Measurements from ENCODE around the gene LLCFC1. TPM values are rescaled to one million over a fixed set of nuclear protein-coding genes. Genes with fewer than 3 reads are reported as not detected.
"Not testable (repeated sequence)": the region's sequence is repeated elsewhere in the genome, so short reads cannot be mapped to it uniquely, and the experiment has no call there.

LLCFC1 gene
- total RNA-seq, 1 donor from 2014 or later = not detected

DNA sequence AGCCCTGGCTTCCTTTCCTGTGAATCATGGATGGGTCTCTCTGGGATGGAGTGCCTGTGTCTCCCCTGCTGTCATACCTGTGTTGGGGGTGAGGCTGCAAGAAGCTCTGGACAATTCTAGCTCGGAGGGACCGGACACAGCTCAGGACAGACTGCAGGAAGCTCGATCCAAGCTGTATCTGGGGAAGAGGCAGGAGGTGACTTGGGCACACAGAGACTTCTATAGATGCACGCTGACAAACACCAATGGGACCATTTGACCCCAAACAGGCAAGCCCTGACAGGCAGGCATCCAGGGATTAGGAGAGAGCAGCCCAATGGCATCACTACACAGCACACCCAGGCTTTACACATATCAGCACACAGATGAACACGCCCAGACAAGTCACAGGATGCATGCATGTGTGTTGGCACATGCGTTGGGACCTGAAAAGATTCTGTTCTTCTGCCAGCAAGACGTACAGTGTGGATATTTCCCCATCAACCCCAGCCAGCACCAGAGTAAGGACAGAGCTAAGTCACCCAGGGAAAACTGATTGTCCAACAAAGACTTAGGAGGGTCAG is 4.5 kb downstream of the LLCFC1 start:
- DNase-seq = no peak

DNA sequence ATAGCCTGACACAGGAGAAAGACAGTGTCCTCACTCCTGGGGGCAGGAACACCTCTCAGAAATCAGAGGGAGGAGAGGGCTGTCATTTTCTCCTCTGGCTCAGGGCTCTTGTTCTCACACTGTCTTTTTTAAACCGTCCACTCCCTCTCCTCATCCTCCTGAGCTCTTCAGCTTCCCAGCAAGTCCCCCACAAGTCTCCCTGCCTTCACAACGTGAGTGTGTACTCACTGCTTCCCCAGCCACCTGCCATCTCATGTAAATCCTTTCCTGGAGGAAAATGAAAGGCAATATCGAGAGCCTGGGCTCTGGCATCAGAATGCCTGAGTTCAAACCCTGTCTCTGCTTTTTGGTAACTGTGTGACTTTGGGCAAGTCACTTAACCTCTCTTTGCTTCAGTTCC is 5.7 kb downstream of the LLCFC1 start:
- no peak for DNase-seq

DNA sequence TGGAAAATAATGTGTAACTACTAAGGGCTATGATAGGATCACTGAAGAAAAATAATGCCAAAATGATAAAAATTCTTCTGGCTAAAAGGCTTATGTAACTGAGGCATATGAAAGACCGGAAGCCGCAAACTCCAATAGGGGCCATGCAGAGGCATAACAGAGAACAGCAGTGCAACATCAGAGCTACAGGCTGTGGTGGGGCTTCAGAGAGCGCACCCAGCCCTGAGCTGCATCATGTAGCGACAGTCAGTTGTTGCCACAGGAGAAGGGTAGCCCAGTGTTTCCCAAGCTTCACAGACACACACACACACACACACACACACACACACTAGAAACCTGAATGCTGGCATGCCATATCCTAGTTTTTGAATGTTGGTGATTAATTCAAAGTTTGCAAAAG is 9.3 kb downstream of the LLCFC1 start:
- DNase-seq = no peak

DNA sequence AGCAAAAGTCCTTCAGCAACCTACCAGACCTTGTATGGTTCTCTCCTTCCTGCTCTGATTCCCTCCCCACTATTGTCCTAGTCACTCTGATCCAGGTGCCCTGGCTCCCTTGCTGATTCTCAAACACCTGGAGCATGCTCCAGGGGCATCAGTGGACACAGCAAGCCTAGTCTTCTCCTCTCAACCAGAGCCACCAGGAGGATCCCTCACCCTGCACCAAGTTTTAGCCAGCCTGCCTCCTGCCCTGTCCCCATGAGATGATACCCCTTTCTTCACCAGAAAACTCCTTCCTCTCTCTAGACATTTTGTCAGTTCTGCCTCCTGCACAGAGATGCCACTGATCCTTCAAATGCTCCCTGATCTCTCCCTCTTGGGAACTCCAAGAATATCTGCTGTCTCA is 11.0 kb downstream of the LLCFC1 start:
- DNase-seq = no peak

DNA sequence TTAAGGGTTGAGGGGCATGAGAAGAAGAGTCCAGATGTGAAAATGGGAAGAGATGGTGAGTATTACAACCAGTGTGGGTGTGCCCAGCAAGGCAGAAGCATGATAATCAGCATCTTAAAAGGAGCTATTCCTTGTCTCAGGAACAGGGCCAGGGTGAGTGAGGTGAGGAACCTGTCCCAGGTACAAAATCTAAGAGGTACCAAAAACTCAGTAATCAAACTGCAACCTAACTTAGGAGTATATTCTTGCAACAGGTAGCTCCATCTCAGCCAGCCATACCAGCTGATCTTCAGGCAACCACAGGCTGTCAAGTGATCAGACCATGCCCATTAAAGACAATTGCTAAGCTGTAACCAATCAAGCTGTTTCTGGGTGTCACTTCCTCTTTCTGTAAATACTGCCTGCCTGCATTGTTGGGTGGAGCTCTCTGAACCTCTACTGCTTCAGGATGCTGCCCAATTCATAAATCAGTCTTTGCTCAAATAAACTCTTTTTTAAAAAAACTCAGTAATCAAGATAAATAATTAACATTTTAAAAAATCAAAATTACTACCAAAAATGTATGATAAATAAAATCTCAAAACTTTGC is 15.5 kb downstream of the LLCFC1 start:
- DNase-seq = no peak

DNA sequence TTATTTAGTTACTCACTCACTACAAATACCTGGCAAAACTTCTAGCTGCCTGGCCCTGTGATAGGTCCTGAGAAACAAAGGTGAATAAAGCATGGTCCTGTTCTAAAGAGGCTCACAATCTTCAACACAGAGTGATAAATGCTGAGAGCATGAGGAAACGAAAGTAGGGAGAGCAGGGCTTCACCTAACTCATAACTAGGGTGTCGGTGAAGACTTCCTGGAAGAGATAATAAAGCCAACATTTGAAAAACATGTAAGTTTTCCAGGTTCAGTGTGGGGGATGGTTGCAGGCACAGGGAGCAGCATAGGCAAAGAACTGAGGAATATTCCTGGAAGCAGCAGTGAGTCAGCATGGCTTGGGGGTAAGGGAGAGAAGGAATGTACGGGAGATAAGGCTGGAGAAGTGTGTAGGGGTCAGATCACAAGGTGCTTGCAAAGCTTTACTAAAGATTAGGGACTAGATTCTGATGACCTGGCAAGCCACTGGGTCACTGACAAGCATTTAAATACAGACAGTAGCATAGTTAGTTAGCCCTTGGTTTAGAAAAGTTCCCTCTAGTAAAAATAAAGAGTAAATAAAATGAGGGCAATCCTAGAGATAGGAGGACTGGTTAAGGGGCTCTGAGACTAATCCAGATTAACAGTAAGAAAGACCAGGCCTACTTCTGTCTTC is 17.8 kb downstream of the LLCFC1 start:
- no peak for DNase-seq

DNA sequence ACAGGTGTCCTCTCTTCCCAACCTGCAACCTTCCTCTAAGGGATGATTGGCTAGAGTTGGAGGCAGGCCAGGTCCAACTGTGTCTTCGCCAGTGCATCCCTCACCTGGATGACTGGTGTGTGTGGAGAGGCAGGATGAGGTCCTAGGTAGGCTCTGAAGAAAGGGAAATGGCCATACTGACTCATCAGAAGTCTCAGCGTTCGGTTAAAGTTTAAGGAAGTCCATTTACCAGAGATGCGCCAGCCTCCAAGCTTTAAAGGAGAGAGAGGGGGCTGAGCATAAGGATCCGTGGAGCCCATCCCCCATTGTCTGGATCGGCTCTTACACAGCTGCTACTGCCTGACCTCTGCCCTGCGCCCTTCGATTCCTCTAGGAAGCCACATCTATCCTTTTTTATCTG is 18.4 kb downstream of the LLCFC1 start:
- no peak for DNase-seq

DNA sequence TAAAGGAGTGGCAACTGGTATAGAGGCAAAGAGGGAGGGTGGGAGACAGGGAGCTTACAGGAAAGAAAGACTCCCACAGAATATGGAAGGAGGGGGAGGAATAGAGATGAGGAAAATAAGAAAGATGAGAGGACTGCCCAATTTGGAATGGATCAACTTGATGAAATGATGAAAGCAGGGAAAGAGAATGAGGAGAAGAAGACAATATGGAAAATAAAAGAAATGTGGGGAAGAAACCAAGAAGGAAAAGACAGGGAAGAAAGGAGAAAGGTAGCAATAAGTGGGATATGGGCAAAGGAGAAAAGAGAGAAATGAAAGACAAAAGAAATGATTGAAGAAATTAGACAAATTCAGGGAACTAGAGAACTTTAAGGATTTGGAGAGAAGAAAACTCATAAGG is 19.9 kb downstream of the LLCFC1 start:
- DNase-seq = no peak

DNA sequence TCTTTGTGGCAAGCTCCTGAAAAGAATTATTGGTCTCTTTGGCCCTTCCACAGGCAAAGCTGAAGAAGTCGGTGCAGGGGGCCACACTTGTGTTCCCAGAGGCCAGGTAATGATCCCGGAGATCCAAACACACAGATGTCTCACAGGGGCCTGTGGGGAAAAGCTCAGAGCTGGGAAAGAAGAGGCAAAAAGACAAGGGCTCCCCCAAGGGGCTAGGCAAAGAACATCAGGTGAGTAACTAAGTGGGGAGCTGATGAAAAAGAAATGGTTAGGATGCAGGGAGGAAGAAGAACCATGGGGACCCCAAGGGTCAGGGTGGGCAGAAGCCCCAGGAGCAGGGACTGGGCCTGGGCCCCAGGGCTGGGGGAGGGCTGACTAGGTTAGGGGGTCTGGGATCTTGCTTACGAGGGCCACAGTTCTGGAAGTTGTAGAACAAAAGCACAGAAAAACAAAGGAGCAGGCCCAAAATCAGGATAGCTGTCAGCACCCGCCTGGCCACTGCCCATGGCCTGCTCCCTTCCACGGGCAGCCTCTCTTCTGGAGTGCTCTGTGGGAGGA is 21.8 kb downstream of the LLCFC1 start:
- no peak for DNase-seq

DNA sequence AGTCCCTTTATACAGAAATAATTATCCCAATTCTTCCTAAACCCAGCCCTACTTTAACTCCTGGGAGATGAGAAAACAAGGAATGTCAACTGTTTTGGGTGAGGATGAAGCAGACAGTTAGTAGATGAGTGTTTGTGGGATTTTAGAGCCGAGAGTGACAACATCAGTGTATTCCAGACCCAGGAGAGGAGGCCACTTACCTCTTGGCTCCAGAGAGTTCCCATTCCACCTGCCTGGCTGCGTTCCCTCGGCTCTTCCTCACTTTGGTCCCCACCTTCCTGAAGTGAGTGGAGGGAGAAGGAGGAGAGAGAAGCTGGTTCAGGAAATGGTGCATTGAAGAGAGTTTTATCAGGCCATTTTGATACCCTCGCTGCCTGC is 22.3 kb downstream of the LLCFC1 start:
- DNase-seq = no peak

DNA sequence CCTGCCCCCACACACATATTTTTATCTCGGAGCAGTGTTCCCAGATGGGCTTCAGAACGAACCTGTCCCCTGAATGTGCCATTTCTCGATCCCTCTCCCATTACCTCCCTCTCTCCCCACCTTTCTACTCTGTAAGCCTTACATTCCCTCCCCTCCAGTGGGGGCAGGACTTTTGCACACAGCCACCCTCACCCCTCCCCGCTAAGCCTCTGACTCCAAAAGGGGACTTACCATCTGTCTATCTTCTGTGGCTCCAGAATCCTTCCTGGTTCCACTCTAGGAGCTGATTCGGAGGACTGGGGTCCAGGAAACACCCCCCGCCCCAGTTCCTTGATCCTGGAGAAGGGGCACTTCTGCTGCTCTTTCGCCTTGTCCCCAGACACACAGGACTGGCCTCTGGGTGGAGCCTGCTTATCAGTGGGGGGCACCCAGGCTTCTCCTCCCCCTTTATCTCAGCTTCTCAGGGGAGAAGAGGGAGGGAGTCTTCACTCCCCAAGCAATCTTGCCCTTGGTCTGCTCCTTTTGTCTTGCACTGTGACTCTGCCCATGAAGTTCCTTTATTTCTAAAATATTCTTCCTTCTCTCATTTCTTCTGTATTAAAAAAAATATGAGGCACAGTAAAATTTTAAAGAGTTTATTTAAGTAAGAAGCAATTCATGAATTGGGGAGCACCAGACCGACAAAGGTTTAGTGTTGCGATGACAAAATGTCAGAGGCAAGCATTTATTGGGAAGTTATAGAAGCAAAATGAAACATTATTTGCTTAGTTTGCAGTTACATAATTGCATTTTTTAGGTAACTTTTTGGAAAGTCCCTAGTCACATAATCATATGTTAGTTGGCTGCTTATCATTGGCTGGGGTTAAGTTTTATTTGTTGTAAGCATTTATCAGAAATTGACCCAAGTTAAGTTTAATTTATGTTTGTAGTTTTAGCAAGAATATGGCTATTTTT is 23.0 kb downstream of the LLCFC1 start, which contains the start of gene KEL:
TSS of gene KEL (minus strand) at position 391 of the 954 bp plus-strand sequence. CDS start at position 234, 157 bp downstream.
- no peak for DNase-seq

DNA sequence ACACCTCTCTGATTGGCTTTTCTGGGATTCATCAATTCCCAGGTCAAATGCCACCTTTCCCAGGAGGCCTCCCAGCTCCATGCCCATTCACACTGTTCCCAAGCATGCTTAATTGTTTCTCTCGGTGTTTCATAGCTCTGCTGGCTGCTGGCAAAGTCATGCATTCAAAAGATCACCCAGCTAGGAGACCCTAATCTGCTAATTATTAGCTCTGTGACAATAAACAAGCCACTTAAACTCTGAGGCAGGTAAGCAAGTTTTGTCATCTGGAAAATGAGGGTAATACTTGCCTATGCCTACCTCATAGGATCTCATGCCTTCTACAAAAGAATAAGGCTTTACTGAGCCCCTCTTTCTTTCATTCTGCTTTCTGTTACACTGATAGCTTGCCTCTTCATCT is 23.7 kb downstream of the LLCFC1 start:
- DNase-seq = no peak

DNA sequence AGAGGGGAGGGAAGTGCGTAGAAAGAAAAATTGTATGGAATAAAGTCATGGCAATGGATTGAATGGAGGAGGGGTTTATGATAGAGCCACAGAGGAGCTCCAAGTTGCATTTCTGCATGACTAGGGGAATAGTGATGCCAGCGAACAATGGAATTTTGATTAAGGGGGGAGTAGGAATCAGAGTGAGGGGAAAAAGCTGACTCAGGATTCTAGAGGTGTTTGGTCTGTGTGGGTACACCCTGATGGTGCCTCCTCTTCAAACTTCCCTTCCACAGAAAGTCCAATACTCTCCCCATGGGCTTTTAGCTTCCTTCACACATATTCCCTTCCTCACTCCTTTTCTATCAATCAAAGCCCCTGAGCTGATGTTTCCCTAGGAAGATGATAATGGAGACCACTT is 24.7 kb downstream of the LLCFC1 start:
- DNase-seq = no peak

DNA sequence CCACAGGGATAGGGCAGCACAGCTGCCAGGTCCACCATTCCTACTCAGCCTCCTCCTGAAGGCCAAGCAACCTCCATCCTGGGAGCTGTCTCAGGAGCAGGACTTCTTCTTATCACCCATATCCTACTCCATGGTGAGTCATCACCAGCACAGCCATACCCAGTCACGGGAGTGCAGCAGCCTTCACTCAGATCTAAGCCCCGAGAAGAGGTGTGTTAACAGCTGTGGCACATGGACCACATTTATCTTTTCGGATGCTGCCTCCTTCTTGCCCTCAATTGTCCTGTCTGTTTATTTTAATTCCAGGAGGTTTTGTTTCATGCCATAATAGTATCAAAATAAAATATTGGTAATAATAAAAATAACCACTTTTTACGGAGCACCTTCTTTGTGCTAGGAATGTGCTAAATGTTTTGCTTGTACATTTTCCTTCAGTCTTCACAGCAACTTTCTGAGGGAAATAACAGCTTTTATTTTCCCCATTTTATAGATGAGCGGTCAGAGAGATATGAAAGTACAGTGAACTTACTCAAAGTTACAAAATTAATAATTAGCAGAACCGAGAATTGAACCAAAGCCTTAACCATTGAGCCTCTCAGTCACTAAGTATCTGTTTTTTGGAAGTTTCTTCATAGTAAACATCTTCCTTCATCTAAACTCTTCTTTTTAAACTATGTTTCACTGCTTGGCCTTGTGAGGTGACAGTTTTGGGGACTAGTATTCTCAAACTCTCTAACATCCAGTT is 25.4 kb downstream of the LLCFC1 start:
- no peak for DNase-seq

DNA sequence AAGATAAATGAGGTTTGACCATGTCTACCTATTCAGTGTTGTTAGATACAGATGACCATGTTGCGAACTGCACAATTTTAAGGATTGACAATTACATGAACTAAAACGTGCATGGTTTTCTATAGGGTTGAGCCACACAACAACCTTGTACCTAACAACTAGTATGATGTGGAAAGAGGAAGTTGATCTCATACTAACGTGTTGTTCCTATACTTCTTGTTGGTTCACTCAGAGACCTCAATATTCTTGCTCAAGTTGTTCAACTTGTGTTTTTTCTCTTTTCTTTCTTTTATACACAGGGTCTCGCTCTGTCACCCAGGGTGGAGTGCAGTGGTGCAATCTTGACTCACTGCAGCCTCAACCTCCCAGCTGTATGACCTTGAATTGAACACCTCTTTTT is 28.9 kb downstream of the LLCFC1 start:
- no peak for DNase-seq

DNA sequence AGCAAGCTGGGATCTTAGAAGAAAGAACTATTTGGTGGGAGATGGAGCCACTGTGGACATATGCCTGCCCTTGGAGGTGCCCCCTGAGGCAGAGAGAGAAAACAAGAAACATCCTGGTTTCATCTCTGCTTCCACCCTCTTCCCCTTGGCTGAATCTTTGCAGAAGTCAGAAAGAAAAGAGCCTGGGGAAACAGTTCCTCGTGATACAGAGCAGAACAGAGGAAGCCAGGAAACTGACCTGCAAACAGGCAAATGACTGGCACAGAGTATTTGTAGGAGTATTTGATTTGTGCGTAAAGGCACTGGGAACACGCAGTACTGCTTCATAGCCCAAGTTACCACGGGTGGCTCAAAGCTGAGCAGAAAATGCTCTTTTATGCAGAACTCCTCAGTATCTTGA is 29.9 kb downstream of the LLCFC1 start:
- DNase-seq = no peak

DNA sequence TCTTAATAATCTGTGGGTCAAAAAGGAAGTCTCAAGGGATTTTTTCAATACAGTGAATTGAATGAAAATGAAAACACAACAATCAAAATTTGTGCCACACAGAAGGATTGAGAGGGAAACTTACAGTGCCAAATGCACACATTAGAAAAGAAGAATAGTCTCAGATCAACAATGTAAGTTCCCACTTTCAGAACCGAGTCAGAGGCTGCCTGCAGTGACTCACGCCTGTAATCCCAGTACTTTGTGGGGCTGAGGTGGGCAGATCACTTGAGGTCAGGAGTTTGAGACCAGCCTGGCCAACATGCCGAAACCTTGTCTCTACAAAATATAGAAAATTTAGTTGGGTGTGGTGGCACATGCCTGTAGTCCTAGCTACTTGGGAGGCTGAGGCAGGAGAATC is 35.3 kb downstream of the LLCFC1 start:
- no peak for DNase-seq

DNA sequence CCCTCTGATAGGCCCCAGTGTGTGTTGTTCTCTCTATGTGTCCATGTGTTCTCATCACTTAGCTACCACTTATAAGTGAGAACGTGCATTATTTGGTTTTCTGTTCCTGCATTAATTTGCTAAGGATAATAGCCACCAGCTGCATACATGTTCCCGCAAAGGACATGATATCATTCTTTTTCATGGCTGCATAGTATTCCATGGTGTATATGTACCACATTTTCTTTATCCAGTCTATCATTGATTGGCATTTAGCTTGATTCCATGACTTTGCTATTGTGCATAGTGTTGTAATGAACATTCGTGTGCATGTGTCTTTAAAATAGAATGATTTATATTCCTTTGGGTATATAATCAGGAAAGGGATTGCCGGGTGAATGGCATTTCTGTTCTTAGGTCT is 39.1 kb downstream of the LLCFC1 start:
- DNase-seq = not testable (repeated sequence)

DNA sequence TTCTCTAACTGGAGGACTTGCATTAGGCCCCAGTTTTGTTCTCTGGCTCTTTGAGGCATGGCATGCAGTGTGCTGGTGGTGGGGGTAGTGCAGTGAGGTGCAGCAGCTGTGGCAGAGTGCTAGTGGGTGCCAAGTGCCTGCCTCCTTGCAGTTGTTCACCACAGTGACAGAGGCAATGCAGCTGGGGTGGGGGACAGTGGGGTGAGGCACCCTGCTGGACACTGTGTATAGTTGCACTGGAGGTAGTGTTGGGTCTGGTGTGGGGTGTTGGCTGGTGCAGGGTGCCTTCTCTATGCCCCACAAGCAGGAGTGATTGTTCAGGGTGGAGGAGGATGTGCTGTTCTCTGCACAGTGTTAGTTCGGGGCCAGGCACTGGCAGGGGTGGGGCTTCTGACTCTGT is 44.5 kb downstream of the LLCFC1 start:
- no peak for DNase-seq

DNA sequence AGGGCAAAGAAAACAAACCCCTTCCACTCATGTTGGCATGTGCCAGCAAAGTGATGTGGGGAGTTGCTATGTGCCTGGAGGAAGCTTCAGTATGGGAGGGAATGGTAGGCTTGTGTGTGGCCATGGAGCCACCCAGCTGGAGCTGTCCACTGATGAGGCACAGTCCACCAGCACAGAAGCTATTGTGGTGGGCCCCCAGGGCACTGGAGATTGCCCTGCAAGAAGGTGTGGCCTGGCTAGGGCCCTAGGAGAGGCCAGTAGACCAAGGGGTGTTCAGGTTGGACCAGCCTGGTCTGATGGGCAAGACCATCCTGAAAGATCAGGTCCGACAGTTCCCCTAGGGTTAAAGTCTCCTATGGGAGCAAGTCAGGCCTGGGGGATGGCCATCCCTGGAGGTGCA is 45.0 kb downstream of the LLCFC1 start:
- DNase-seq = no peak

Data from dermis blood vessel endothelial cell (primary cell).